Testis (tissue), 2 donors: ENCODE measurements around the gene SSBP2.

ENCODE experiments used
- CTCF ChIP-seq, 3 experiments: fragments of 450-650 bp in 2 of 3; fragments of 200-600 bp in 1 of 3; sonication (generic) in 1 of 3; IDR thresholded peaks; one replicate each; pipeline ENCODE4 v1.5.1; 2016 to 2019; ENCODE audit warnings: antibody characterized with exemption in 3 of 3, mild to moderate bottlenecking in 2 of 3, moderate library complexity in 1 of 3
- POLR2A ChIP-seq: fragments of 450-650 bp; IDR thresholded peaks from one replicate; pipeline ENCODE4 v1.6.1; 2017; ENCODE audit warnings: antibody characterized with exemption, mild to moderate bottlenecking, moderate library complexity

DNA sequence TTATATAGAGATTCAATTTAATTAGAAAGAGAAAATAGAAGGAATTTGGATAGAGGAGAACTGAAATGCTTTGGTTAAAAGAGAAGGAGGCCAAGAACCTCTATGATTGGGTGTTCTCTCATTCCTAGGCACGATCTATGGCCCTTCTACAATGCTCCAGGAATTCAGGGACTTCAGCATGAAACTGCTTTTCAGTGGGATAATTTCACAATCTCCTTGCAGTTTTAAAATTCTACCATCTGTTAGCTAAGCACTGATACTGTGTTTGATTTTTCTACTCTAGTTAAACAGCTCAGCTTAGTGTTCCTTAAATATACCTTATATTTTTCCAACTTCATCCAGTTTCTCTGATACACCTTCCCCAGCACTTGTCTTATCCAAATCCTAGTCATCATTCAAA is 141.9 kb downstream of the SSBP2 start:
- TF ChIP-seq CTCF (IDR thresholded peaks at IDR 0.05) = no peak
- no peak for TF ChIP-seq POLR2A
